Measurements from ENCODE around the gene KIF2C.
A peak's percentile ranks its signal among the peaks of the same experiment; 100 is the strongest.

KIF2C gene

DNA sequence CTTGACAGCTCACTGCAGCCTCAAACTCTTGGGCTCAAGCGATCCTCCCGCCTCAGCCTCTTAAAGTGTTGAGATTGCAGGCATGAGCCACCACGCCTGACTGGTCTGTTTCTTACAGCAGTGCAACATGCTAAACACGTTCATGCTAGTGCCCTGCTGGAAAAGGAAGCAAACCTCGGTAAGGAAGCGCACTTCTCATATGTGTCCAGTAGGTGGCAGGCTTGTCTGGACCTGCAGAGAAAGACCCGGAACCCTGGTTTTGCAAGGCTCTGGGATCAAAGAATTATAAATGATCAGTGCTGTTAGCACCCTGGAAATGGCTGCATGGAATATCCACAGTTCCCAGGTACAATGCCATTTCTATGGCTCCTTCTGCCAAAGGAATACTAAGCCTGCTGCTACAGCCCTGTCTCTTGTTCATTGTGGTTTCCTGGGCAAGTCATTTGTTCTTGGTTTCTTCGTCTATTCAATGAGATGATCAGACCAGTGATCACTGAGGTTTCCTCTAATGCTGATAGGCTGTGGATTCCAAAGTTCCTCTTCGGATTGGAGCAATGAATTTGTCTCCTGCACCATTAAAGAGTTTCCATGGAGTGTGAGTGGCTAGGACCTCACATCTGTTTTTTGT lies 24.6 kb upstream of the KIF2C start:
- Histone ChIP-seq H3K4me2 (ENCODE audit: low read length) (peak overlapping the region; percentile 60), H3K27ac (ENCODE audit: low read length) (no peak overlapping the region), H3K36me3 (replicated peaks; ENCODE audit: low read depth, low read length) (no peaks in the 10 kb centered on the region), H3K4me1 (ENCODE audit: low read length) (peaks cover 62% of the 10 kb centered on the region), H2AFZ (ENCODE audit: low read depth, low read length) (peak overlapping the region; percentile 73; the same call in 1 of the 2 replicates), H4K20me1 (ENCODE audit: insufficient read depth, low read length) (no peaks in the 10 kb centered on the region), H3K79me2 (ENCODE audit: low read length) (no peaks in the 10 kb centered on the region), H3K4me3 (ENCODE audit: low read length) (no peak overlapping the region), H3K9me3 (ENCODE audit: insufficient read depth, low read length) (no peaks in the 10 kb centered on the region), H3K27me3 (ENCODE audit: low read depth, low read length) (peaks cover 14% of the 10 kb centered on the region), H3K9ac (ENCODE audit: low read length) (no peak overlapping the region)
- no peak for TF ChIP-seq EZH2phosphoT487 (IDR thresholded peaks at IDR 0.05; ENCODE audit: low read depth)
- TF ChIP-seq, protein P1, sequence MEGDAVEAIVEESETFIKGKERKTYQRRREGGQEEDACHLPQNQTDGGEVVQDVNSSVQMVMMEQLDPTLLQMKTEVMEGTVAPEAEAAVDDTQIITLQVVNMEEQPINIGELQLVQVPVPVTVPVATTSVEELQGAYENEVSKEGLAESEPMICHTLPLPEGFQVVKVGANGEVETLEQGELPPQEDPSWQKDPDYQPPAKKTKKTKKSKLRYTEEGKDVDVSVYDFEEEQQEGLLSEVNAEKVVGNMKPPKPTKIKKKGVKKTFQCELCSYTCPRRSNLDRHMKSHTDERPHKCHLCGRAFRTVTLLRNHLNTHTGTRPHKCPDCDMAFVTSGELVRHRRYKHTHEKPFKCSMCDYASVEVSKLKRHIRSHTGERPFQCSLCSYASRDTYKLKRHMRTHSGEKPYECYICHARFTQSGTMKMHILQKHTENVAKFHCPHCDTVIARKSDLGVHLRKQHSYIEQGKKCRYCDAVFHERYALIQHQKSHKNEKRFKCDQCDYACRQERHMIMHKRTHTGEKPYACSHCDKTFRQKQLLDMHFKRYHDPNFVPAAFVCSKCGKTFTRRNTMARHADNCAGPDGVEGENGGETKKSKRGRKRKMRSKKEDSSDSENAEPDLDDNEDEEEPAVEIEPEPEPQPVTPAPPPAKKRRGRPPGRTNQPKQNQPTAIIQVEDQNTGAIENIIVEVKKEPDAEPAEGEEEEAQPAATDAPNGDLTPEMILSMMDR (IDR thresholded peaks at IDR 0.05; ENCODE audit: low read depth, low read length): peak; percentile 69

DNA sequence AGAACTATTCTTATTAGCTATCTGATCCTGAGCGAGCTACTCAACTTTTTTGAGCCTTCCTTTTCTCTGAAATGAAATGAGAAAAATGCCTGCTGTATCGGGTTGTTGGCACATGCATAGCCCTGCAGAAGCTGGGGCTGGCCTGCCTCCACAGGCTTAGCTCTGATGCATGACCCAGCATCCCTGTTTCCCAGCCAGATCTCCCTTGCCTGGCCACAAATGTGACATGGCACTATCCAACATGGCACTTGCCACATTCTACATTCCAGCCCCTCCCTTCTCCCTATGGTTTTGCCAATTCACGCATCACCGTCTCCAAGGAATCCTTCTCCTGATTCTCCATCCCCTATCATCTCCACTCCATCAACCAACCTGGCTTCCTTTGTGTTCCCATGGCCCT lies 22.5 kb upstream of the KIF2C start:
- H4K20me1 ChIP-seq (ENCODE audit: insufficient read depth, low read length): no peaks in the 10 kb centered on the region
- H3K79me2 ChIP-seq (ENCODE audit: low read length): no peaks in the 10 kb centered on the region
- H3K36me3 ChIP-seq (replicated peaks; ENCODE audit: low read depth, low read length): no peaks in the 10 kb centered on the region
- H3K9ac ChIP-seq (ENCODE audit: low read length): no peak overlapping the region
- H2AFZ ChIP-seq (ENCODE audit: low read depth, low read length): no peak overlapping the region
- H3K9me3 ChIP-seq (ENCODE audit: insufficient read depth, low read length): no peaks in the 10 kb centered on the region
- no peak overlapping the region for H3K4me3 ChIP-seq (ENCODE audit: low read length)
- no peak for TF ChIP-seq EZH2phosphoT487 (IDR thresholded peaks at IDR 0.05; ENCODE audit: low read depth)
- TF ChIP-seq, protein P1 (IDR thresholded peaks at IDR 0.05; ENCODE audit: low read depth, low read length): no peak
- H3K4me1 ChIP-seq (ENCODE audit: low read length): peaks cover 75% of the 10 kb centered on the region
- peak overlapping the region; percentile 23 for H3K4me2 ChIP-seq (ENCODE audit: low read length)
- H3K27me3 ChIP-seq (ENCODE audit: low read depth, low read length): no peaks in the 10 kb centered on the region
- H3K27ac ChIP-seq (ENCODE audit: low read length): no peak overlapping the region

DNA sequence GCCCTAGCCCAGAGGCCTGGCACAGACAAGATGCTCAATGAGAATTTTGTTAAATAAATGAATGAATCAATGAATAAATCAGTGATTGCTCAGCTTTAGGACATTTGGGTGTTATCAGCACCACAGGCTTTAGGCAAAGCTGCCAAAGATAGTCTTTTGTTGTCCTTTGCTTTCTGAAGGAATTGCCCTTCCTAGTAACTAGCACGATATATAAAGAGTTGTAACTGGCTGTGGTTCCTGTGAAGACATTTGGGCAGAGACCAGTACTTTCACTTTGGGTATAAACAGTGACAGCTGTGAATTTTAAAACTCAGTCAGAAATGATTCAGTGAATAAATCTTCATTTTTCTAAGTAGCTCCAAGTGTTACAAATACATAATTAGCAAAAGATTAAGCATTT lies 22.0 kb upstream of the KIF2C start:
- H3K4me2 ChIP-seq (ENCODE audit: low read length): peak overlapping the region; percentile 23

DNA sequence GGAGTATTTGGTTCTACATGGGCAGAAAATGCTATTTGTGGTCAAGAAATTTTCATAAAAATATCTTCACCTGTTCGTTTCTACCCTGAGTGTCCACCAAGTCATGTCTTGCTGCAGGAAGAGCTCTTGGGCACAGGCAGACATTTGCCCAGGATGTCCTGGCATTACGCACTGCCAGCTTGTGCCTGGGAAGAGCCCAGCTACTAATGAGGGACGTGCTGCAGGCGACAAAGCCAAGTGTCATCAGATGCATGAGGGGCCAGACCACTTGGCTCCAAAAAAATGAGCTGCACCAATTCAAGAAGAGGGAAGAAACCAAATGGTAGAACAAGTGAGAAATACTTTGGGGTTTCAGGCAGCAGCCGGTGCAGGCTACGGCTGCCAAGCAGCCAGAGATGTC lies 21.5 kb upstream of the KIF2C start:
- H2AFZ ChIP-seq (ENCODE audit: low read depth, low read length): no peak overlapping the region

More for the DNA sequence above, 22.0 kb upstream of the KIF2C start:
- Histone ChIP-seq H3K4me1 (ENCODE audit: low read length) (peaks cover 77% of the 10 kb centered on the region), H3K27me3 (ENCODE audit: low read depth, low read length) (no peaks in the 10 kb centered on the region), H4K20me1 (ENCODE audit: insufficient read depth, low read length) (no peaks in the 10 kb centered on the region), H3K4me3 (ENCODE audit: low read length) (no peak overlapping the region), H2AFZ (ENCODE audit: low read depth, low read length) (no peak overlapping the region), H3K9ac (ENCODE audit: low read length) (no peak overlapping the region), H3K79me2 (ENCODE audit: low read length) (no peaks in the 10 kb centered on the region), H3K27ac (ENCODE audit: low read length) (0 out of 2 replicates have a peak overlapping the region, but pooled peaks have one; percentile 2), H3K9me3 (ENCODE audit: insufficient read depth, low read length) (no peaks in the 10 kb centered on the region), H3K36me3 (replicated peaks; ENCODE audit: low read depth, low read length) (no peaks in the 10 kb centered on the region)
- TF ChIP-seq, protein P1 (IDR thresholded peaks at IDR 0.05; ENCODE audit: low read depth, low read length): no peak
- TF ChIP-seq EZH2phosphoT487 (IDR thresholded peaks at IDR 0.05; ENCODE audit: low read depth): no peak

More for the DNA sequence above, 21.5 kb upstream of the KIF2C start:
- no peaks in the 10 kb centered on the region for H3K36me3 ChIP-seq (replicated peaks; ENCODE audit: low read depth, low read length)
- H3K27me3 ChIP-seq (ENCODE audit: low read depth, low read length): no peaks in the 10 kb centered on the region
- H3K4me3 ChIP-seq (ENCODE audit: low read length): no peak overlapping the region
- no peak overlapping the region for H3K9ac ChIP-seq (ENCODE audit: low read length)
- H4K20me1 ChIP-seq (ENCODE audit: insufficient read depth, low read length): no peaks in the 10 kb centered on the region
- H3K79me2 ChIP-seq (ENCODE audit: low read length): no peaks in the 10 kb centered on the region
- no peak for TF ChIP-seq EZH2phosphoT487 (IDR thresholded peaks at IDR 0.05; ENCODE audit: low read depth)
- TF ChIP-seq, protein P1 (IDR thresholded peaks at IDR 0.05; ENCODE audit: low read depth, low read length): no peak
- H3K27ac ChIP-seq (ENCODE audit: low read length): no peak overlapping the region
- no peaks in the 10 kb centered on the region for H3K9me3 ChIP-seq (ENCODE audit: insufficient read depth, low read length)
- peaks cover 76% of the 10 kb centered on the region for H3K4me1 ChIP-seq (ENCODE audit: low read length)
- H3K4me2 ChIP-seq (ENCODE audit: low read length): peak overlapping the region; percentile 23

Data from OCI-LY3 (cell line).